Breast epithelium (tissue), 4 donors: Measurements from ENCODE around the gene LINGO1. TPM values are rescaled to one million over a fixed set of nuclear protein-coding genes. Genes with fewer than 3 reads are reported as not detected.

Experiments used
- DNase-seq, 2 donors: peaks; one replicate each; pipeline ENCODE4 v3.0.0-alpha.2; 2019; ENCODE audit warnings: low spot score in 2 of 2
- H3K27ac ChIP-seq, 2 donors: fragments of 200-600 bp; sonication (generic) in 1 of 2; one replicate each; pipeline ENCODE4 v1.5.1; 2016 to 2019; ENCODE audit warnings: mild to moderate bottlenecking in 1 of 2
- H3K27me3 ChIP-seq, 2 donors: fragments of 200-600 bp; sonication (generic) in 1 of 2; one replicate each; pipeline versions ENCODE4 v1.5.1 to v1.6.0; 2017 to 2019; ENCODE audit warnings: control low read depth in 1 of 2, mild to moderate bottlenecking in 1 of 2
- H3K36me3 ChIP-seq: fragments of 200-600 bp; one replicate; pipeline ENCODE4 v1.5.1; 2019
- H3K4me1 ChIP-seq, 2 donors: fragments of 200-600 bp; sonication (generic); one replicate each; pipeline ENCODE4 v1.5.1; 2016 to 2019; ENCODE audit warnings: control low read depth in 1 of 2
- H3K4me3 ChIP-seq, 3 donors: fragments of 200-600 bp; sonication (generic); 1 replicate in 2 of 3; 2 replicates in 1 of 3; pipeline ENCODE4 v1.5.1; 2016 to 2019; ENCODE audit warnings: mild to moderate bottlenecking in 3 of 3, moderate library complexity in 2 of 3
- H3K9me3 ChIP-seq, 2 donors: fragments of 200-600 bp; sonication (generic) in 1 of 2; one replicate each; pipeline ENCODE4 v1.5.1; 2016 to 2019; ENCODE audit warnings: control low read depth in 1 of 2
- CTCF ChIP-seq, 3 donors: fragments of 450-650 bp; IDR thresholded peaks; one replicate each; pipeline ENCODE4 v1.5.1; 2016 to 2017; ENCODE audit warnings: antibody characterized with exemption in 3 of 3, mild to moderate bottlenecking in 3 of 3, moderate library complexity in 3 of 3
- POLR2A ChIP-seq: fragments of 450-650 bp; IDR thresholded peaks from one replicate; pipeline ENCODE4 v1.6.1; 2016; ENCODE audit warnings: antibody characterized with exemption, mild to moderate bottlenecking, moderate library complexity
- POLR2AphosphoS5 ChIP-seq, 3 donors: sonication (generic); formaldehyde crosslinking; IDR thresholded peaks; one replicate each; pipeline ENCODE4 v1.6.1; 2017; ENCODE audit warnings: antibody characterized with exemption in 3 of 3
- intact Hi-C: fragments of 100-400 bp; cut with DNase I; formaldehyde crosslinking; loops from one replicate; pipeline ENCODE4 v1.15.1; 2023; ENCODE audit warnings: low total_unique reads
- total RNA-seq, 3 donors: library from RNA; depleted of rRNA; stranded (reverse); fragments of >200 nt; gene quantifications; one replicate each; pipeline ENCODE4 v1.1.0, GENCODE V29; 2016

LINGO1 gene
- total RNA-seq, 3 donors from 2014 or later, result 1.2 to 1.6 TPM; not detected in 1

DNA sequence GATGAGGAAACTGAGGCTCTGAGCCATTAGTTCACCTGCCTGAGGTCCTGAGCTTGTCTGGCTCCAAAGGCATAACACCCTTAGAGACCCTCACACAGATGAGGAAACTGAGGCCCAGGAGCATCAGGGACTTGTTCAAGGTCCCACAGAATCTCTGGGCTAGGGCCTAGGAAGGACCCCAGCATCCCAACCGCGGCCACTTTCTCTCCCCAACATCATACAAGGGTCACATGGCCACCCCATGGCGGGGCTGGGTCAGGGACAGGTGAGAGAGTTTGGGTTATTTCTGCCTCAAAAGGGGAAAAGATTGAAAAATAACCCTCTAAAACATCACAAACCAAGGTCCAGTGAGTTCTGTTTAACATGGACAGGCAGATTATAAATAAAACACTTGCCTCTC, 6.7 kb downstream of the LINGO1 start:
- no peak for DNase-seq
- no peaks in the 10 kb centered on the region for H3K9me3 ChIP-seq
- TF ChIP-seq POLR2A (no peak), CTCF (IDR thresholded peaks at IDR 0.05) (no peak), POLR2AphosphoS5 (IDR thresholded peaks at IDR 0.05) (no peak)
- no peaks in the 10 kb centered on the region for H3K36me3 ChIP-seq
- no peaks in the 10 kb centered on the region for H3K4me1 ChIP-seq
- H3K27me3 ChIP-seq, result no peaks in the 10 kb centered on the region
- H3K4me3 ChIP-seq, result no peak overlapping the region
- intact Hi-C loops, result no loop called here
- no peak overlapping the region for H3K27ac ChIP-seq

DNA sequence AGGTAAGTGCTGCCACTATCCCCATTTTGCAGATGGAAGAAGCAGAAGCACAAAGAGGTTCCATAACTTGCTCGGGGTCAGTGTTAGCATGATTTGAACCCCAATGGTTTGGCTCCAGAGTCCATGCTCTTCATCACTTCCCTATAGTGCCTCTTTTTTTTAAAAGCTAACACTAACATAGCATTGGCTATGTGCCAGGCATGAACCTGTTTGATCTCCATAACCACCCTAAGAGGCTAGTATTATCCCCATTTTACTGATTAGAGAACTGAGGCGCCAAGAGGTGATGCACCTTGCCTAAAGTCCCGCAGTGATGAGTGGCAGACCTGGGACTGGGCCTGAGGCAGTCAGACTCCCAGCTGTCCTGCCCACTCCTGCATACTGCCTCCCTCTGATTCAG, 7.3 kb downstream of the LINGO1 start:
- H3K27me3 ChIP-seq, result no peaks in the 10 kb centered on the region
- H3K36me3 ChIP-seq, result no peaks in the 10 kb centered on the region
- no peak for DNase-seq
- no peaks in the 10 kb centered on the region for H3K4me1 ChIP-seq
- TF ChIP-seq POLR2AphosphoS5 (IDR thresholded peaks at IDR 0.05) (no peak), CTCF (IDR thresholded peaks at IDR 0.05) (no peak), POLR2A (no peak)
- no peak overlapping the region for H3K4me3 ChIP-seq
- intact Hi-C loops, result no loop called here
- H3K9me3 ChIP-seq, result no peaks in the 10 kb centered on the region
- no peak overlapping the region for H3K27ac ChIP-seq

DNA sequence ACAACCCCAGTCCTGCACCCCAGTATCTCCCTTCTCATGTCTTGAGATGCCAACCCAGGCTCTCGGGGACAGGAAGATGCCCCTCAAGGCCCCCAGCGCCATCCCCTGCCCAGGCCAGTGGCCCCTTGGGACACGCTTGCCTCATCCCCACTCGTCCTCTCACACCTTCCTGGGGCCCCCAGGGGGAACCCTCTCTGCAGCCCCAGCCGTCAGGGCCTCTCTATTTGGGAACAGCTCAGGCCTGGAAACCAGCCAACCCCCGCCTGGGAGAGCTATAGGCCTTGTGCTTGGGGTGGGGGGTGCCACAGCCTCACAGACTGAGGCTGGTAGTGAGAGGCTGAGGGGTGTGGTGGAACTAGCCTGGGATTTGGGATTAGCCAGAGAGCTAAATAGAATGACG, 7.8 kb downstream of the LINGO1 start:
- H3K4me3 ChIP-seq, result no peak overlapping the region
- intact Hi-C loops, result no loop called here
- no peak for TF ChIP-seq CTCF (IDR thresholded peaks at IDR 0.05)
- no peak for TF ChIP-seq POLR2A
- no peaks in the 10 kb centered on the region for H3K4me1 ChIP-seq
- DNase-seq, result no peak
- H3K9me3 ChIP-seq, result no peaks in the 10 kb centered on the region
- no peaks in the 10 kb centered on the region for H3K36me3 ChIP-seq
- no peaks in the 10 kb centered on the region for H3K27me3 ChIP-seq
- no peak overlapping the region for H3K27ac ChIP-seq

DNA sequence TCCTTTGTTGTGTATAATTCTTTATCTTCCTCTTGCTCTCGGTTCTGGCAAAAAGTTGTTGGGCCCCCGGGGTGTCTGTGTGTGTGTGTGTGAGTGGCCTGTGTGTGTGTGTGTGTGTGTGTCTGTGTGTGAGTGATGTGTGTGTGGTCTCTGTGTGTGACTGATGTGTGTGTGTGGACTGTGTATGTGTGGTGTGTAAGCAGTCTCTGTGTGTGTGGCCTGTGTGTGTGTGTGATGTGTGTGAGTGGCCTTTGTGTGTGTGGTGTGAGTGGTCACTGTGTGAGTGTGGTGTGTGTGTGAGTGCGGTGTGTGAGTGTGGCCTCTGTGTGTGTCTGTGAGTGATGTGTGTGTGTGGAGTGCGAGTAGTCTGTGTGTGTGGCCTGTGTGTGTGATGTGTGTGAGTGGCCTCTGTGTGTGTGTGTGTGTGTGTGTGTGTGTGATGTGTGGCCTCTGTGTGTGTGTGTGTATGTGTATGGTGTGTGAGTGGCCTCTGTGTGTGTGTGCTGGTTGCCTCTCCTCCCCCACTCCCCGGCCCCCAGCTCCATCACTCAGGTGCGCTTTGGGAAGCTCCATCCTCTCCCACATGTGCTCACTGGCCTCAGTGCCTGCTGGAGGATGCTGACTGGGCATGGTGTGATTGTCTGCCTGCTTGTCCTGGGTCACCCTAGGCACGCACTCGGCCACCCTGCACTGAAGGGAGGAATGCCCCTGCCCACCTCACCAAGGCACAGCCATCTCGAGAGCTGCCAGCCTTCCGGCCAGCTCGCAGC, 8.8 kb downstream of the LINGO1 start:
- no peaks in the 10 kb centered on the region for H3K36me3 ChIP-seq
- TF ChIP-seq CTCF (IDR thresholded peaks at IDR 0.05) (no peak), POLR2AphosphoS5 (IDR thresholded peaks at IDR 0.05) (no peak), POLR2A (no peak)
- intact Hi-C loops, result no loop called here
- H3K27me3 ChIP-seq, result no peaks in the 10 kb centered on the region
- no peak overlapping the region for H3K27ac ChIP-seq
- H3K9me3 ChIP-seq, result no peaks in the 10 kb centered on the region
- H3K4me3 ChIP-seq, result no peak overlapping the region
- no peak for DNase-seq
- no peaks in the 10 kb centered on the region for H3K4me1 ChIP-seq

GRCh38 chr15:77622934-77623754, 9.6 kb downstream of the LINGO1 start:
- no peaks in the 10 kb centered on the region for H3K4me1 ChIP-seq
- DNase-seq, result no peak
- no peaks in the 10 kb centered on the region for H3K27me3 ChIP-seq
- peak overlapping the region in 1 of 2 donors; percentile 38 for H3K27ac ChIP-seq
- TF ChIP-seq CTCF (IDR thresholded peaks at IDR 0.05), result no peak
- TF ChIP-seq POLR2AphosphoS5 (IDR thresholded peaks at IDR 0.05), result no peak
- TF ChIP-seq POLR2A, result no peak
- H3K36me3 ChIP-seq, result no peaks in the 10 kb centered on the region
- no peaks in the 10 kb centered on the region for H3K9me3 ChIP-seq
- intact Hi-C loops, result no loop called here
- no peak overlapping the region for H3K4me3 ChIP-seq
